Smooth muscle cell (in vitro differentiated cells): Measurements from ENCODE around the gene TARDBP. TPM values are rescaled to one million over a fixed set of nuclear protein-coding genes. Genes with fewer than 3 reads are reported as not detected.
A peak's percentile ranks its signal among the peaks of the same experiment; 100 is the strongest.
"Not testable (repeated sequence)": the region's sequence is repeated elsewhere in the genome, so short reads cannot be mapped to it uniquely, and the experiment has no call there.

Source experiments
- DNase-seq: peaks from one replicate; lab custom pipeline; 2025; ENCODE audit not compliant: unreplicated experiment; lab: John Stamatoyannopoulos, UW
- H2AFZ ChIP-seq: fragments of 200-600 bp; sonication (generic); 2 replicates; pipeline ENCODE4 v1.6.0; 2016; ENCODE audit warnings: antibody characterized with exemption, low read depth, mild to moderate bottlenecking
- H3F3A ChIP-seq: fragments of 200-600 bp; sonication (generic); 2 replicates; pipeline ENCODE4 v1.6.0; 2017; ENCODE audit warnings: antibody characterized with exemption, low read depth
- H3K27ac ChIP-seq: fragments of 200-600 bp; sonication (generic); 2 replicates; pipeline ENCODE4 v1.5.1; 2016; ENCODE audit warnings: low read depth, mild to moderate bottlenecking
- H3K27me3 ChIP-seq: fragments of 200-600 bp; sonication (generic); 2 replicates; pipeline ENCODE4 v1.6.1; 2016; ENCODE audit warnings: low read depth, mild to moderate bottlenecking
- H3K36me3 ChIP-seq: fragments of 200-600 bp; sonication (generic); 2 replicates; pipeline ENCODE4 v1.5.1; 2016; ENCODE audit warnings: low read depth
- H3K4me1 ChIP-seq: fragments of 200-600 bp; sonication (generic); 2 replicates; pipeline ENCODE4 v1.5.1; 2016; ENCODE audit warnings: low read depth
- H3K4me2 ChIP-seq: fragments of 200-600 bp; sonication (generic); 2 replicates; pipeline ENCODE4 v1.6.0; 2016; ENCODE audit warnings: mild to moderate bottlenecking
- H3K4me3 ChIP-seq: fragments of 200-600 bp; sonication (generic); 2 replicates; pipeline ENCODE4 v1.5.1; 2016; ENCODE audit warnings: mild to moderate bottlenecking
- H3K79me2 ChIP-seq: fragments of 200-600 bp; sonication (generic); 2 replicates; pipeline ENCODE4 v1.6.0; 2016; ENCODE audit warnings: low read depth, mild to moderate bottlenecking
- H3K9ac ChIP-seq: fragments of 200-600 bp; sonication (generic); 2 replicates; pipeline ENCODE4 v1.6.0; 2016; ENCODE audit warnings: low read depth
- H3K9me3 ChIP-seq: fragments of 200-600 bp; sonication (generic); replicated peaks from 2 replicates; pipeline ENCODE4 v1.5.1; 2016; ENCODE audit warnings: low read depth
- H4K20me1 ChIP-seq: fragments of 200-600 bp; sonication (generic); 2 replicates; pipeline ENCODE4 v1.6.0; 2016; ENCODE audit warnings: low read depth
- CTCF ChIP-seq: fragments of 200-600 bp; sonication (generic); IDR thresholded peaks from 2 replicates; pipeline ENCODE4 v1.5.1; 2017; ENCODE audit warnings: borderline replicate concordance, mild to moderate bottlenecking, antibody characterized with exemption; ENCODE audit not compliant: insufficient read depth, poor library complexity, severe bottlenecking
- WGBS: methylation state at CpG from one replicate; pipeline ENCODE4 v1.1.7; 2016; ENCODE audit warnings: low lambda C conversion rate; 5-methylcytosine and 5-hydroxymethylcytosine counted together
- polyA plus RNA-seq: library from polyadenylated mRNA; unstranded; fragments of >200 nt; fragmentation: Nextera tagmentation; extraction: Ambion mirVana; gene quantifications from 2 replicates; pipeline ENCODE4 v1.2.1, GENCODE V29; 2016
- total RNA-seq: library from RNA; depleted of rRNA; stranded (reverse); fragments of >200 nt; gene quantifications from 2 replicates; pipeline ENCODE4 v1.2.3, GENCODE V29; 2014

TARDBP gene
- total and polyA plus RNA-seq, 2 experiments from 2014 or later, result 90.6 to 105 TPM

- no peak overlapping the region for H3K9ac ChIP-seq
- H3K27ac ChIP-seq, result no peak overlapping the region
- WGBS, result 78% methylated on average over 32 of the region's 32 CpGs
- H3K4me1 ChIP-seq, result no peaks in the 10 kb centered on the region
- no peak overlapping the region for H3K4me3 ChIP-seq
- no peak for DNase-seq
- no peaks in the 10 kb centered on the region for H4K20me1 ChIP-seq
- H3K4me2 ChIP-seq, result no peak overlapping the region
- no peaks in the 10 kb centered on the region for H3K36me3 ChIP-seq
- no peak for TF ChIP-seq CTCF
- no peak overlapping the region for H2AFZ ChIP-seq
- H3K27me3 ChIP-seq, result no peaks in the 10 kb centered on the region
- no peaks in the 10 kb centered on the region for H3F3A ChIP-seq
- no peaks in the 10 kb centered on the region for H3K9me3 ChIP-seq
- H3K79me2 ChIP-seq, result no peaks in the 10 kb centered on the region
Measured at GRCh38 chr1:11045428-11046269, 33.2 kb downstream of the TARDBP start.

GRCh38 chr1:11046270-11046566, 33.8 kb downstream of the TARDBP start:
- H3K9ac ChIP-seq, result no peak overlapping the region
- no peaks in the 10 kb centered on the region for H3K79me2 ChIP-seq
- H3K4me2 ChIP-seq, result no peak overlapping the region
- H3K4me3 ChIP-seq, result no peak overlapping the region
- WGBS, result 95% methylated on average over 8 of the region's 8 CpGs
- DNase-seq, result no peak
- H3K4me1 ChIP-seq, result no peaks in the 10 kb centered on the region
- H3K36me3 ChIP-seq, result no peaks in the 10 kb centered on the region
- H3K27ac ChIP-seq, result no peak overlapping the region
- H2AFZ ChIP-seq, result no peak overlapping the region
- no peaks in the 10 kb centered on the region for H4K20me1 ChIP-seq
- H3K9me3 ChIP-seq, result no peaks in the 10 kb centered on the region
- H3F3A ChIP-seq, result no peaks in the 10 kb centered on the region
- H3K27me3 ChIP-seq, result no peaks in the 10 kb centered on the region
- TF ChIP-seq CTCF, result no peak

- no peak within 1 kb of the TSS for H3K4me2 ChIP-seq
- H3K4me1 ChIP-seq, result no peaks in the 10 kb centered on the region
- no peaks in the 10 kb centered on the region for H3K79me2 ChIP-seq
- H3K9me3 ChIP-seq, result no peaks in the 10 kb centered on the region
- no peaks in the 10 kb centered on the region for H3K27me3 ChIP-seq
- no peaks in the 10 kb centered on the region for H4K20me1 ChIP-seq
- no peaks in the 10 kb centered on the region for H3F3A ChIP-seq
- DNase-seq, result no peak
- H3K27ac ChIP-seq, result no peak within 1 kb of the TSS
- H3K36me3 ChIP-seq, result no peaks in the 10 kb centered on the region
- TF ChIP-seq CTCF, result no peak
- WGBS, result 92% methylated on average over 23 of the region's 28 CpGs
- no peak within 1 kb of the TSS for H3K9ac ChIP-seq
- H2AFZ ChIP-seq, result no peak within 1 kb of the TSS
- no peak within 1 kb of the TSS for H3K4me3 ChIP-seq
Measured at GRCh38 chr1:11046625-11047365, 34.3 kb downstream of the TARDBP start, which contains the start of gene MASP2. Gene MASP2 (minus strand): TSS chr1:11047239. CDS start chr1:11047207, 32 bp downstream.

GRCh38 chr1:11051121-11051520, 38.7 kb downstream of the TARDBP start:
- not testable (repeated sequence) for H3K79me2 ChIP-seq, H3K27me3 ChIP-seq, H3F3A ChIP-seq, H3K36me3 ChIP-seq, H4K20me1 ChIP-seq, H3K9me3 ChIP-seq, DNase-seq, H3K4me3 ChIP-seq, H3K4me1 ChIP-seq
- peak overlapping the region; percentile 50 for H3K9ac ChIP-seq
- 78% methylated on average over 10 of the region's 10 CpGs for WGBS
- H3K27ac ChIP-seq, result peak overlapping the region; percentile 56
- H2AFZ ChIP-seq, result peak overlapping the region; percentile 1
- H3K4me2 ChIP-seq, result peak overlapping the region; percentile 26
